ENCODE results near the gene ZNF579.

ZNF579 gene

DNA sequence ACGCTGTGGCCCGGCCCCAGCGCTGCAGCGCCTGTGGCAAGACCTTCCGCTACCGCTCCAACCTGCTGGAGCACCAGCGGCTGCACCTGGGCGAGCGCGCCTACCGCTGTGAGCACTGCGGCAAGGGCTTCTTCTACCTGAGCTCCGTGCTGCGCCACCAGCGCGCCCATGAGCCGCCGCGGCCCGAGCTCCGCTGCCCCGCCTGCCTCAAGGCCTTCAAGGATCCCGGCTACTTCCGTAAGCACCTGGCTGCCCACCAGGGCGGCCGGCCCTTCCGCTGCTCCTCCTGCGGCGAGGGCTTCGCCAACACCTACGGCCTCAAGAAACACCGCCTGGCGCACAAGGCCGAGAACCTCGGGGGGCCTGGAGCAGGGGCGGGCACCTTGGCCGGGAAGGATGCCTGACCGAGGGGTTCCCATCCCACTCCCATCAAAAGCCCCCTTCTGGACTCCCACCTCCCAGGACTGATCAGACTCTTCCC lies 35.8 kb upstream of the ZNF579 start:
- TF ChIP-seq, protein P1, sequence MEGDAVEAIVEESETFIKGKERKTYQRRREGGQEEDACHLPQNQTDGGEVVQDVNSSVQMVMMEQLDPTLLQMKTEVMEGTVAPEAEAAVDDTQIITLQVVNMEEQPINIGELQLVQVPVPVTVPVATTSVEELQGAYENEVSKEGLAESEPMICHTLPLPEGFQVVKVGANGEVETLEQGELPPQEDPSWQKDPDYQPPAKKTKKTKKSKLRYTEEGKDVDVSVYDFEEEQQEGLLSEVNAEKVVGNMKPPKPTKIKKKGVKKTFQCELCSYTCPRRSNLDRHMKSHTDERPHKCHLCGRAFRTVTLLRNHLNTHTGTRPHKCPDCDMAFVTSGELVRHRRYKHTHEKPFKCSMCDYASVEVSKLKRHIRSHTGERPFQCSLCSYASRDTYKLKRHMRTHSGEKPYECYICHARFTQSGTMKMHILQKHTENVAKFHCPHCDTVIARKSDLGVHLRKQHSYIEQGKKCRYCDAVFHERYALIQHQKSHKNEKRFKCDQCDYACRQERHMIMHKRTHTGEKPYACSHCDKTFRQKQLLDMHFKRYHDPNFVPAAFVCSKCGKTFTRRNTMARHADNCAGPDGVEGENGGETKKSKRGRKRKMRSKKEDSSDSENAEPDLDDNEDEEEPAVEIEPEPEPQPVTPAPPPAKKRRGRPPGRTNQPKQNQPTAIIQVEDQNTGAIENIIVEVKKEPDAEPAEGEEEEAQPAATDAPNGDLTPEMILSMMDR (IDR thresholded peaks at IDR 0.05), result no peak
- Histone ChIP-seq H3K27me3 (ENCODE audit: control insufficient read depth, insufficient read depth, low read length) (no peaks in the 10 kb centered on the region), H2AFZ (no peak overlapping the region), H3K4me3 (ENCODE audit: low read depth, low read length) (no peak overlapping the region), H3K9me3 (ENCODE audit: control insufficient read depth, low read length) (no peaks in the 10 kb centered on the region), H3K4me2 (ENCODE audit: low read length) (no peak overlapping the region), H3K4me1 (peaks cover 10% of the 10 kb centered on the region), H3K36me3 (ENCODE audit: control insufficient read depth, insufficient read depth, low read length) (no peaks in the 10 kb centered on the region), H3K9ac (no peak overlapping the region), H3K79me2 (peaks cover 8% of the 10 kb centered on the region), H3K27ac (no peak overlapping the region)

DNA sequence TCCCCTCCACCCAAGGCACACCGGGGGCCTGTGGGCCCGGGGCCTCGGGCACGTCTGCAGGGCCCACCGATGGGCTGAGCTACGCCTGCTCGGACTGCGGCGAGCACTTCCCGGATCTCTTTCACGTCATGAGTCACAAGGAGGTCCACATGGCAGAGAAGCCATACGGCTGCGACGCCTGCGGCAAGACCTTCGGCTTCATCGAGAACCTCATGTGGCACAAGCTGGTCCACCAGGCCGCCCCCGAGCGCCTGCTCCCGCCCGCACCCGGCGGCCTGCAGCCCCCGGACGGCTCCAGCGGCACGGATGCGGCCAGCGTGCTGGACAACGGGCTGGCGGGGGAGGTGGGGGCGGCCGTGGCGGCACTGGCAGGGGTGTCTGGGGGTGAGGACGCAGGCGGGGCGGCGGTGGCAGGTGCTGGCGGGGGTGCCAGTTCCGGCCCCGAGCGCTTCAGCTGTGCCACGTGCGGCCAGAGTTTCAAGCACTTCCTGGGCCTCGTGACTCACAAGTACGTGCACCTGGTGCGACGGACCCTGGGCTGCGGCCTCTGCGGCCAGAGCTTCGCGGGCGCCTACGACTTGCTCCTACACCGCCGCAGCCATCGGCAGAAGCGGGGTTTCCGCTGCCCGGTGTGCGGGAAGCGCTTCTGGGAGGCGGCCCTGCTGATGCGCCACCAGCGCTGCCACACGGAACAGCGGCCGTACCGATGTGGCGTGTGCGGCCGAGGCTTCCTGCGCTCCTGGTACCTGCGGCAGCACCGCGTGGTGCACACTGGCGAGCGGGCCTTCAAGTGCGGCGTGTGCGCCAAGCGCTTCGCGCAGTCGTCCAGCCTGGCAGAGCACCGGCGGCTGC lies 35.1 kb upstream of the ZNF579 start:
- TF ChIP-seq, protein P1 (IDR thresholded peaks at IDR 0.05), result no peak
- no peaks in the 10 kb centered on the region for H3K27me3 ChIP-seq (ENCODE audit: control insufficient read depth, insufficient read depth, low read length)
- no peak overlapping the region for H3K27ac ChIP-seq
- H3K36me3 ChIP-seq (ENCODE audit: control insufficient read depth, insufficient read depth, low read length), result no peaks in the 10 kb centered on the region
- H3K79me2 ChIP-seq, result peaks cover 8% of the 10 kb centered on the region
- no peak overlapping the region for H2AFZ ChIP-seq
- H3K4me3 ChIP-seq (ENCODE audit: low read depth, low read length), result no peak overlapping the region
- no peak overlapping the region for H3K4me2 ChIP-seq (ENCODE audit: low read length)
- H3K9ac ChIP-seq, result no peak overlapping the region
- peaks cover 13% of the 10 kb centered on the region for H3K4me1 ChIP-seq
- no peaks in the 10 kb centered on the region for H3K9me3 ChIP-seq (ENCODE audit: control insufficient read depth, low read length)

DNA sequence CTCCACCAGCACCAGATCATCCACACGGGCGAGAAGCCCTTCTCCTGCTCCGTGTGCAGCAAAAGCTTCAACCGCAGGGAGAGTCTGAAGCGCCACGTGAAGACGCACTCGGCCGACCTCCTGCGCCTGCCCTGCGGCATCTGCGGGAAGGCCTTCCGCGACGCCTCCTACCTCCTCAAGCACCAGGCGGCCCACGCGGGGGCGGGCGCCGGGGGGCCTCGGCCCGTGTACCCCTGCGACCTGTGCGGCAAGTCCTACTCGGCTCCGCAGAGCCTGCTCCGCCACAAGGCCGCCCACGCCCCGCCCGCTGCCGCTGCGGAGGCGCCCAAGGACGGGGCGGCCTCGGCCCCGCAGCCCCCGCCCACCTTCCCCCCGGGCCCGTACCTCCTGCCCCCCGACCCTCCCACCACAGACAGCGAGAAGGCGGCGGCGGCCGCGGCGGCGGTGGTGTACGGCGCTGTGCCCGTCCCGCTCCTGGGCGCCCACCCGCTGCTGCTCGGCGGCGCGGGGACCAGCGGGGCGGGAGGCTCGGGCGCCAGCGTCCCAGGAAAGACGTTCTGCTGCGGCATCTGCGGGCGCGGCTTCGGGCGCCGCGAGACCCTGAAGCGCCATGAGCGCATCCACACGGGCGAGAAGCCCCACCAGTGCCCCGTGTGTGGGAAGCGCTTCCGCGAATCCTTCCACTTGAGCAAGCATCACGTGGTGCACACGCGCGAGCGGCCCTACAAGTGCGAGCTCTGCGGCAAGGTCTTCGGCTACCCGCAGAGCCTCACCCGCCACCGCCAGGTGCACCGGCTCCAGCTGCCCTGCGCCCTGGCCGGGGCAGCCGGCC lies 34.3 kb upstream of the ZNF579 start:
- H3K4me2 ChIP-seq (ENCODE audit: low read length), result no peak overlapping the region
- H3K9ac ChIP-seq, result no peak overlapping the region
- H3K4me1 ChIP-seq, result peaks cover 16% of the 10 kb centered on the region
- H3K36me3 ChIP-seq (ENCODE audit: control insufficient read depth, insufficient read depth, low read length), result no peaks in the 10 kb centered on the region
- TF ChIP-seq, protein P1 (IDR thresholded peaks at IDR 0.05), result no peak
- no peaks in the 10 kb centered on the region for H3K27me3 ChIP-seq (ENCODE audit: control insufficient read depth, insufficient read depth, low read length)
- H2AFZ ChIP-seq, result no peak overlapping the region
- no peaks in the 10 kb centered on the region for H3K9me3 ChIP-seq (ENCODE audit: control insufficient read depth, low read length)
- H3K27ac ChIP-seq, result no peak overlapping the region
- H3K79me2 ChIP-seq, result peaks cover 15% of the 10 kb centered on the region
- H3K4me3 ChIP-seq (ENCODE audit: low read depth, low read length), result no peak overlapping the region

DNA sequence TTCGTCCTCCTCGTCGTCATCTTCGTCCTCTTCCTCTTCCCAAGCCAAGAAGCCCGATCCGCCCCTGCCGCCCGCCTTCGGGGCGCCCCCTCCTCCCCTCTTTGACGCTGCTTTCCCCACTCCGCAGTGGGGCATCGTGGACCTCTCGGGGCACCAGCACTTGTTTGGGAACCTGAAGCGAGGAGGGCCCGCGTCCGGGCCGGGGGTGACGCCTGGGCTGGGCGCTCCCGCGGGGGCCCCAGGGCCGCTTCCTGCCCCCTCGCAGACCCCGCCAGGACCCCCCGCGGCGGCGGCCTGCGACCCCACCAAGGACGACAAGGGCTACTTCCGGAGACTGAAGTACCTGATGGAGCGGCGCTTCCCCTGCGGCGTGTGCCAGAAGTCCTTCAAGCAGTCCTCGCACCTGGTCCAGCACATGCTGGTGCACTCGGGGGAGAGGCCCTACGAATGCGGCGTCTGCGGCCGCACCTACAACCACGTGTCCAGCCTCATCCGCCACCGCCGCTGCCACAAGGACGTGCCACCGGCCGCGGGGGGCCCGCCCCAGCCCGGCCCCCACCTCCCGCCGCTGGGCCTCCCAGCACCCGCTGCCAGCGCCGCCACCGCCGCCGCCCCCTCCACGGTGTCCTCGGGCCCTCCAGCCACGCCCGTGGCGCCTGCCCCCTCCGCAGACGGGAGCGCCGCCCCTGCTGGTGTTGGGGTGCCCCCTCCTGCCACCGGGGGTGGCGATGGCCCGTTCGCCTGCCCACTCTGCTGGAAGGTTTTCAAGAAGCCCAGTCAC lies 33.5 kb upstream of the ZNF579 start:
- no peak overlapping the region for H3K4me3 ChIP-seq (ENCODE audit: low read depth, low read length)
- no peaks in the 10 kb centered on the region for H3K9me3 ChIP-seq (ENCODE audit: control insufficient read depth, low read length)
- peaks cover 16% of the 10 kb centered on the region for H3K4me1 ChIP-seq
- H3K27ac ChIP-seq, result no peak overlapping the region
- no peaks in the 10 kb centered on the region for H3K36me3 ChIP-seq (ENCODE audit: control insufficient read depth, insufficient read depth, low read length)
- H3K4me2 ChIP-seq (ENCODE audit: low read length), result no peak overlapping the region
- H2AFZ ChIP-seq, result no peak overlapping the region
- TF ChIP-seq, protein P1 (IDR thresholded peaks at IDR 0.05), result no peak
- H3K79me2 ChIP-seq, result peaks cover 21% of the 10 kb centered on the region
- H3K27me3 ChIP-seq (ENCODE audit: control insufficient read depth, insufficient read depth, low read length), result no peaks in the 10 kb centered on the region
- no peak overlapping the region for H3K9ac ChIP-seq

Data from parathyroid adenoma (tissue), 2 donors.